ENCODE results near the gene ING3. TPM values are rescaled to one million over a fixed set of nuclear protein-coding genes. Genes with fewer than 3 reads are reported as not detected.
A peak's percentile ranks its signal among the peaks of the same experiment; 100 is the strongest.

ING3 gene
- total RNA-seq, 2 experiments from 2014 or later, result 12.5 to 22.2 TPM

DNA sequence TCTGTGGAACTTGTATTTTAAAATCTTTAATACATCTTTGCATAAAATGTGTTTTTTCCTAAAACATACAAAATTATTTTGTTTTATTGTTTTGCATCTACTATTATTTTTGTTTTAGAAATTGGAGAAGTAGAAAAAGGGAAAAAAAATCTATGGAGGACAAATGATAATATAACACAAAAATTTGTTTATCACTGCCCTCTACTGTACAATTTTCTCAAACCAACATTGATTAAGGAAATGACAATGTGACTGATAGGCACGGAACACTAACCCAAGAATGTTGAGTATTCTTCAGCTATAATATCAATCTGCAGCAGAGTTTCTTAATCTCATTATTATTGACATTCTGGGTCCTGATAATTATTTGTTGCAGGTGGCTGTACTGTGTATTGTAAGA lies 9.5 kb upstream of the ING3 start:
- ChIA-PET POLR2A (no interaction called here), CTCF (ENCODE audit: unreplicated experiment) (no interaction called here)
- no peaks in the 10 kb centered on the region for H4K20me1 ChIP-seq (ENCODE audit: insufficient read depth, low read length)
- DNase-seq (ENCODE audit: low spot score), result peak; percentile 6
- H3K27ac ChIP-seq (ENCODE audit: low read depth, low read length, poor library complexity, severe bottlenecking), result no peak overlapping the region
- no peak for TF ChIP-seq EZH2phosphoT487 (IDR thresholded peaks at IDR 0.05; ENCODE audit: borderline replicate concordance, low read depth, low read length)
- peak; percentile 66 for TF ChIP-seq CTCF (conservative IDR thresholded peaks at IDR 0.05; ENCODE audit: low read length)
- BruUV-seq (replicated peaks), result no TSS peak
- H3K4me1 ChIP-seq (ENCODE audit: insufficient read depth, low read length, poor library complexity, severe bottlenecking), result no peaks in the 10 kb centered on the region
- H3K36me3 ChIP-seq (ENCODE audit: insufficient read depth, low read length), result no peaks in the 10 kb centered on the region
- H2AFZ ChIP-seq (ENCODE audit: low read length), result no peak overlapping the region
- no peak overlapping the region for H3K4me3 ChIP-seq (ENCODE audit: low read depth, low read length, poor library complexity, severe bottlenecking)
- intact Hi-C loops (cut with micrococcal nuclease; ENCODE audit: unreplicated experiment), result loop anchor here (5.0 kb wide), 1 partner anchor 149 kb away; no protein-coding TSS in a partner anchor
- H3K9me2 ChIP-seq (ENCODE audit: insufficient read depth, low read length), result no peaks in the 10 kb centered on the region
- H3K9me3 ChIP-seq (ENCODE audit: low read length), result no peaks in the 10 kb centered on the region
- H3K79me2 ChIP-seq (ENCODE audit: insufficient read depth, low read depth, low read length), result no peaks in the 10 kb centered on the region
- no peak overlapping the region for H3K4me2 ChIP-seq (ENCODE audit: low read length)

- no peak for TF ChIP-seq CTCF (conservative IDR thresholded peaks at IDR 0.05; ENCODE audit: low read length)
- TF ChIP-seq EZH2phosphoT487 (IDR thresholded peaks at IDR 0.05; ENCODE audit: borderline replicate concordance, low read depth, low read length), result no peak
- Histone ChIP-seq H3K4me3 (ENCODE audit: low read depth, low read length, poor library complexity, severe bottlenecking) (no peak overlapping the region), H2AFZ (ENCODE audit: low read length) (no peak overlapping the region), H3K4me1 (ENCODE audit: insufficient read depth, low read length, poor library complexity, severe bottlenecking) (no peaks in the 10 kb centered on the region), H3K27ac (ENCODE audit: low read depth, low read length, poor library complexity, severe bottlenecking) (no peak overlapping the region), H3K79me2 (ENCODE audit: insufficient read depth, low read depth, low read length) (no peaks in the 10 kb centered on the region), H3K36me3 (ENCODE audit: insufficient read depth, low read length) (no peaks in the 10 kb centered on the region), H4K20me1 (ENCODE audit: insufficient read depth, low read length) (no peaks in the 10 kb centered on the region), H3K4me2 (ENCODE audit: low read length) (no peak overlapping the region), H3K9me3 (ENCODE audit: low read length) (no peaks in the 10 kb centered on the region), H3K9me2 (ENCODE audit: insufficient read depth, low read length) (no peaks in the 10 kb centered on the region)
- no TSS peak for BruUV-seq (replicated peaks)
- POLR2A ChIA-PET, result no interaction called here
- intact Hi-C loops (cut with micrococcal nuclease; ENCODE audit: unreplicated experiment), result loop anchor here (5.0 kb wide), 1 partner anchor 150 kb away; no protein-coding TSS in a partner anchor
- no peak for DNase-seq (ENCODE audit: low spot score)
- CTCF ChIA-PET (ENCODE audit: unreplicated experiment), result no interaction called here
Observed at GRCh38 chr7:120941856-120942255, 8.7 kb upstream of the ING3 start.

GRCh38 chr7:120942861-120943260 lies 7.7 kb upstream of the ING3 start:
- Histone ChIP-seq H3K9me3 (ENCODE audit: low read length) (no peaks in the 10 kb centered on the region), H3K4me3 (ENCODE audit: low read depth, low read length, poor library complexity, severe bottlenecking) (no peak overlapping the region), H3K4me2 (ENCODE audit: low read length) (no peak overlapping the region), H3K4me1 (ENCODE audit: insufficient read depth, low read length, poor library complexity, severe bottlenecking) (no peaks in the 10 kb centered on the region), H3K9me2 (ENCODE audit: insufficient read depth, low read length) (no peaks in the 10 kb centered on the region), H3K36me3 (ENCODE audit: insufficient read depth, low read length) (no peaks in the 10 kb centered on the region), H2AFZ (ENCODE audit: low read length) (no peak overlapping the region), H3K79me2 (ENCODE audit: insufficient read depth, low read depth, low read length) (no peaks in the 10 kb centered on the region), H4K20me1 (ENCODE audit: insufficient read depth, low read length) (no peaks in the 10 kb centered on the region), H3K27ac (ENCODE audit: low read depth, low read length, poor library complexity, severe bottlenecking) (no peak overlapping the region)
- BruUV-seq (replicated peaks), result no TSS peak
- ChIA-PET CTCF (ENCODE audit: unreplicated experiment) (no interaction called here), POLR2A (interaction anchor here (0.7 kb wide), 1 partner anchor 1066 kb away, joined by 3 read pairs; no protein-coding TSS in a partner anchor)
- DNase-seq (ENCODE audit: low spot score), result no peak
- no peak for TF ChIP-seq EZH2phosphoT487 (IDR thresholded peaks at IDR 0.05; ENCODE audit: borderline replicate concordance, low read depth, low read length)
- TF ChIP-seq CTCF (conservative IDR thresholded peaks at IDR 0.05; ENCODE audit: low read length), result no peak
- intact Hi-C loops (cut with micrococcal nuclease; ENCODE audit: unreplicated experiment), result loop anchor here (5.0 kb wide), 1 partner anchor 151 kb away; no protein-coding TSS in a partner anchor

Measured in OCI-LY7 (cell line).